Measurements from ENCODE around the gene HES6. TPM values are rescaled to one million over a fixed set of nuclear protein-coding genes. Genes with fewer than 3 reads are reported as not detected.

HES6 gene
- total RNA-seq, 1 donor from 2014 or later, result 8.6 TPM

- no peaks in the 10 kb centered on the region for H3K36me3 ChIP-seq
- DNase-seq (ENCODE audit: extremely low spot score in 2 of 2), result no peak
- H3K4me3 ChIP-seq, result no peak overlapping the region
- intact Hi-C loops (cut with DNase I), result no loop called here
- H3K27me3 ChIP-seq, result no peaks in the 10 kb centered on the region
- H3K4me1 ChIP-seq, result no peaks in the 10 kb centered on the region
- no peak overlapping the region for H3K27ac ChIP-seq
- TF ChIP-seq POLR2A (IDR thresholded peaks at IDR 0.05) (no peak), CTCF (IDR thresholded peaks at IDR 0.05) (no peak)
- H3K9me3 ChIP-seq, result no peaks in the 10 kb centered on the region
These were observed 15.3 kb downstream of the HES6 start for GRCh38 chr2:238224356-238225035.

- Histone ChIP-seq H3K4me3 (peak overlapping the region in 1 of 2 donors; percentile 22), H3K27ac (no peak overlapping the region), H3K36me3 (no peaks in the 10 kb centered on the region), H3K27me3 (no peaks in the 10 kb centered on the region), H3K4me1 (no peaks in the 10 kb centered on the region), H3K9me3 (no peaks in the 10 kb centered on the region)
- no peak for DNase-seq (ENCODE audit: extremely low spot score in 2 of 2)
- TF ChIP-seq CTCF (IDR thresholded peaks at IDR 0.05), result no peak
- peak in 1 of 2 donors; percentile 71 for TF ChIP-seq POLR2AphosphoS5 (IDR thresholded peaks at IDR 0.05; ENCODE audit: insufficient read depth in 1 of 2, low read depth in 1 of 2)
- intact Hi-C loops (cut with DNase I), result no loop called here
These were observed 18.8 kb downstream of the HES6 start for GRCh38 chr2:238220892-238221521.

- intact Hi-C loops (cut with DNase I), result no loop called here
- Histone ChIP-seq H3K4me3 (no peak overlapping the region), H3K9me3 (no peaks in the 10 kb centered on the region), H3K36me3 (no peaks in the 10 kb centered on the region), H3K27me3 (no peaks in the 10 kb centered on the region), H3K27ac (no peak overlapping the region), H3K4me1 (no peaks in the 10 kb centered on the region)
- TF ChIP-seq POLR2A (IDR thresholded peaks at IDR 0.05) (no peak), CTCF (IDR thresholded peaks at IDR 0.05) (no peak), POLR2AphosphoS5 (IDR thresholded peaks at IDR 0.05; ENCODE audit: insufficient read depth in 1 of 2, low read depth in 1 of 2) (no peak)
- no peak for DNase-seq (ENCODE audit: extremely low spot score in 2 of 2)
These were observed 19.5 kb downstream of the HES6 start for GRCh38 chr2:238220274-238220891.

GRCh38 chr2:238216651-238217184 is 23.1 kb downstream of the HES6 start:
- H3K27me3 ChIP-seq, result no peaks in the 10 kb centered on the region
- H3K4me3 ChIP-seq, result no peak overlapping the region
- DNase-seq (ENCODE audit: extremely low spot score in 2 of 2), result no peak
- no peak for TF ChIP-seq CTCF (IDR thresholded peaks at IDR 0.05)
- no peak for TF ChIP-seq POLR2A (IDR thresholded peaks at IDR 0.05)
- no peak for TF ChIP-seq POLR2AphosphoS5 (IDR thresholded peaks at IDR 0.05; ENCODE audit: insufficient read depth in 1 of 2, low read depth in 1 of 2)
- no peaks in the 10 kb centered on the region for H3K4me1 ChIP-seq
- H3K9me3 ChIP-seq, result no peaks in the 10 kb centered on the region
- H3K27ac ChIP-seq, result no peak overlapping the region
- intact Hi-C loops (cut with DNase I), result no loop called here
- no peaks in the 10 kb centered on the region for H3K36me3 ChIP-seq

- DNase-seq (ENCODE audit: extremely low spot score in 2 of 2), result no peak
These were observed 32.8 kb downstream of the HES6 start for GRCh38 chr2:238207006-238207405.

More at GRCh38 chr2:238207006-238207405, 32.8 kb downstream of the HES6 start:
- no peak overlapping the region for H3K4me3 ChIP-seq
- H3K9me3 ChIP-seq, result no peaks in the 10 kb centered on the region
- H3K27me3 ChIP-seq, result no peaks in the 10 kb centered on the region
- intact Hi-C loops (cut with DNase I), result no loop called here
- peaks cover 12% of the 10 kb centered on the region for H3K4me1 ChIP-seq
- H3K36me3 ChIP-seq, result no peaks in the 10 kb centered on the region
- TF ChIP-seq POLR2A (IDR thresholded peaks at IDR 0.05), result no peak
- no peak for TF ChIP-seq POLR2AphosphoS5 (IDR thresholded peaks at IDR 0.05; ENCODE audit: insufficient read depth in 1 of 2, low read depth in 1 of 2)
- TF ChIP-seq CTCF (IDR thresholded peaks at IDR 0.05), result no peak
- H3K27ac ChIP-seq, result no peak overlapping the region

All from vagina (tissue), 2 donors.